ENCODE results near the gene MFAP2. TPM values are rescaled to one million over a fixed set of nuclear protein-coding genes. Genes with fewer than 3 reads are reported as not detected.
A peak's percentile ranks its signal among the peaks of the same experiment; 100 is the strongest.

MFAP2 gene
- total and polyA plus RNA-seq, 7 donors, result 0.40 to 4.0 (median 0.67) TPM

GRCh38 chr1:16927711-16928485, 52.5 kb downstream of the MFAP2 start:
- no peak overlapping the region for H3K4me3 ChIP-seq
- intact Hi-C loops (cut with DNase I), result no loop called here
- no peak for ATAC-seq
- TF ChIP-seq, protein P1, sequence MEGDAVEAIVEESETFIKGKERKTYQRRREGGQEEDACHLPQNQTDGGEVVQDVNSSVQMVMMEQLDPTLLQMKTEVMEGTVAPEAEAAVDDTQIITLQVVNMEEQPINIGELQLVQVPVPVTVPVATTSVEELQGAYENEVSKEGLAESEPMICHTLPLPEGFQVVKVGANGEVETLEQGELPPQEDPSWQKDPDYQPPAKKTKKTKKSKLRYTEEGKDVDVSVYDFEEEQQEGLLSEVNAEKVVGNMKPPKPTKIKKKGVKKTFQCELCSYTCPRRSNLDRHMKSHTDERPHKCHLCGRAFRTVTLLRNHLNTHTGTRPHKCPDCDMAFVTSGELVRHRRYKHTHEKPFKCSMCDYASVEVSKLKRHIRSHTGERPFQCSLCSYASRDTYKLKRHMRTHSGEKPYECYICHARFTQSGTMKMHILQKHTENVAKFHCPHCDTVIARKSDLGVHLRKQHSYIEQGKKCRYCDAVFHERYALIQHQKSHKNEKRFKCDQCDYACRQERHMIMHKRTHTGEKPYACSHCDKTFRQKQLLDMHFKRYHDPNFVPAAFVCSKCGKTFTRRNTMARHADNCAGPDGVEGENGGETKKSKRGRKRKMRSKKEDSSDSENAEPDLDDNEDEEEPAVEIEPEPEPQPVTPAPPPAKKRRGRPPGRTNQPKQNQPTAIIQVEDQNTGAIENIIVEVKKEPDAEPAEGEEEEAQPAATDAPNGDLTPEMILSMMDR (IDR thresholded peaks at IDR 0.05), result no peak
- no peak overlapping the region for H3K27ac ChIP-seq
- no peaks in the 10 kb centered on the region for H3K9me3 ChIP-seq
- WGBS, 3 donors, result 70 to 80% (median 73%) methylated on average over 12 to 13 of the region's 13 CpGs
- H3K36me3 ChIP-seq (ENCODE audit: insufficient read depth in 1 of 2, low read depth in 1 of 2), result peaks cover 0 to 8% of the 10 kb centered on the region in 2 donors
- no peaks in the 10 kb centered on the region for H3K27me3 ChIP-seq (ENCODE audit: insufficient read depth in 3 of 3, low read length in 2 of 3)
- no peak for DNase-seq
- H3K4me1 ChIP-seq, result no peaks in the 10 kb centered on the region

DNA sequence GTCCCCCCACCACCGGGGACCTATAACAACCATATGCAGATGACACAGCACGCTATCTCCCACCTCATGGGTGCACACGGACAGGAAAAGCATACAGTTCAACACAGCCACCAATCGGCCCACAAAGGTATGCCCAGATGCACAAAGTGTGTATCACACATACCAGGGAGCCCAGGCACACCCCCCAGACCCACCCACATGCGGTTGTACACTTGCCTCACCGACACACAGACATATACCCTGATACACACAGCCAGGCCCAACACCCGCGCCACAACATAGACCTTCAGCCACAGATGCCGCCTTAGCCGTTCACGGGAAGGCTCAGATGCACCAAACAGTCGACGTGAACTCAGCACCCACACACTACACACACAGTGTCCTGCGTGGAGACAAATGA, 53.2 kb downstream of the MFAP2 start:
- H3K4me3 ChIP-seq, result no peak overlapping the region
- H3K27me3 ChIP-seq (ENCODE audit: insufficient read depth in 3 of 3, low read length in 2 of 3), result no peaks in the 10 kb centered on the region
- TF ChIP-seq, protein P1 (IDR thresholded peaks at IDR 0.05), result no peak
- no peak for ATAC-seq
- DNase-seq, result peak in 1 of 2 donors; percentile 44
- 81 to 93% (median 90%) methylated on average over 14 of the region's 14 CpGs for WGBS, 3 donors
- H3K27ac ChIP-seq, result no peak overlapping the region
- intact Hi-C loops (cut with DNase I), result no loop called here
- peaks cover 0 to 8% of the 10 kb centered on the region in 2 donors for H3K36me3 ChIP-seq (ENCODE audit: insufficient read depth in 1 of 2, low read depth in 1 of 2)
- H3K4me1 ChIP-seq, result no peaks in the 10 kb centered on the region
- H3K9me3 ChIP-seq, result no peaks in the 10 kb centered on the region

GRCh38 chr1:16926491-16927073, 53.8 kb downstream of the MFAP2 start:
- intact Hi-C loops (cut with DNase I), result no loop called here
- Histone ChIP-seq H3K4me1 (peaks cover 2% of the 10 kb centered on the region), H3K27me3 (ENCODE audit: insufficient read depth in 3 of 3, low read length in 2 of 3) (no peaks in the 10 kb centered on the region), H3K9me3 (no peaks in the 10 kb centered on the region), H3K36me3 (ENCODE audit: insufficient read depth in 1 of 2, low read depth in 1 of 2) (peaks cover 0 to 8% of the 10 kb centered on the region in 2 donors), H3K27ac (no peak overlapping the region), H3K4me3 (no peak overlapping the region)
- ATAC-seq (no peak), DNase-seq (peak in 1 of 2 donors; percentile 31)
- WGBS, 3 donors, result 69 to 71% (median 70%) methylated on average over 10 of the region's 10 CpGs
- TF ChIP-seq, protein P1 (IDR thresholded peaks at IDR 0.05), result no peak

- intact Hi-C loops (cut with DNase I), result no loop called here
- DNase-seq, result peak; percentile 14 to 46
- 80 to 82% (median 81%) methylated on average over 12 to 13 of the region's 13 CpGs for WGBS, 3 donors
- no peak for ATAC-seq
- H3K9me3 ChIP-seq, result no peaks in the 10 kb centered on the region
- H3K27ac ChIP-seq, result no peak overlapping the region
- peaks cover 0 to 7% of the 10 kb centered on the region in 2 donors for H3K36me3 ChIP-seq (ENCODE audit: insufficient read depth in 1 of 2, low read depth in 1 of 2)
- TF ChIP-seq, protein P1 (IDR thresholded peaks at IDR 0.05), result no peak
- no peak overlapping the region for H3K4me3 ChIP-seq
- H3K4me1 ChIP-seq, result peaks cover 7% of the 10 kb centered on the region
- no peaks in the 10 kb centered on the region for H3K27me3 ChIP-seq (ENCODE audit: insufficient read depth in 3 of 3, low read length in 2 of 3)
Observed at GRCh38 chr1:16925635-16926490, 54.6 kb downstream of the MFAP2 start.
